GM19240 (cell line): Measurements from ENCODE around the gene MEI4.
"Not testable (repeated sequence)": the region's sequence is repeated elsewhere in the genome, so short reads cannot be mapped to it uniquely, and the experiment has no call there.

Experiments used
- DNase-seq: peaks from one replicate; pipeline ENCODE4 v3.0.0; 2011; ENCODE audit warnings: low spot score; ENCODE audit not compliant: insufficient read length

The MEI4 gene

GRCh38 chr6:77652739-77653138, at the start of gene MEI4:
Gene MEI4 (plus strand): TSS chr6:77653039. CDS start chr6:77690672, 37,633 bp downstream.
- DNase-seq: no peak

GRCh38 chr6:77604476-77604875, 48.4 kb upstream of the MEI4 start:
- DNase-seq: no peak

- DNase-seq: no peak
Observed at GRCh38 chr6:77607004-77607403, 45.8 kb upstream of the MEI4 start.

- DNase-seq: no peak
Observed at GRCh38 chr6:77609106-77609505, 43.7 kb upstream of the MEI4 start.

GRCh38 chr6:77619114-77619513, 33.7 kb upstream of the MEI4 start:
- no peak for DNase-seq

- no peak for DNase-seq
Observed at GRCh38 chr6:77620278-77620882, 32.5 kb upstream of the MEI4 start.

- no peak for DNase-seq
Observed at GRCh38 chr6:77624515-77624914, 28.3 kb upstream of the MEI4 start.

- no peak for DNase-seq
Observed at GRCh38 chr6:77626426-77626825, 26.4 kb upstream of the MEI4 start.

- no peak for DNase-seq
Observed at GRCh38 chr6:77630014-77630413, 22.8 kb upstream of the MEI4 start.

GRCh38 chr6:77633471-77633870, 19.4 kb upstream of the MEI4 start:
- no peak for DNase-seq

- DNase-seq: no peak
Observed at GRCh38 chr6:77633993-77634715, 18.7 kb upstream of the MEI4 start.

GRCh38 chr6:77638129-77638830, 14.6 kb upstream of the MEI4 start:
- DNase-seq: no peak

- DNase-seq: no peak
Observed at GRCh38 chr6:77644102-77644705, 8.6 kb upstream of the MEI4 start.

- no peak for DNase-seq
Observed at GRCh38 chr6:77650098-77650663, 2.7 kb upstream of the MEI4 start.

- no peak for DNase-seq
Observed at GRCh38 chr6:77653816-77654215, 977 bp downstream of the MEI4 start.

GRCh38 chr6:77655035-77655434, 2.2 kb downstream of the MEI4 start:
- not testable (repeated sequence) for DNase-seq

GRCh38 chr6:77656999-77657764, 4.3 kb downstream of the MEI4 start:
- no peak for DNase-seq

- no peak for DNase-seq
Observed at GRCh38 chr6:77666340-77666739, 13.5 kb downstream of the MEI4 start.

- no peak for DNase-seq
Observed at GRCh38 chr6:77666846-77667245, 14.0 kb downstream of the MEI4 start.

- no peak for DNase-seq
Observed at GRCh38 chr6:77669913-77670312, 17.1 kb downstream of the MEI4 start.

- DNase-seq: no peak
Observed at GRCh38 chr6:77674211-77674610, 21.4 kb downstream of the MEI4 start.
